Germinal center (tissue), 1 donor: ENCODE measurements around the gene TSPO.

Experiments used
- DNase-seq: peaks from one replicate; pipeline ENCODE4 v3.0.0; 2012; ENCODE audit warnings: mixed read lengths, low spot score

Gene TSPO

GRCh38 chr22:43202326-43202725 is 51.0 kb downstream of the TSPO start:
- no peak for DNase-seq

- no peak for DNase-seq
Observed at GRCh38 chr22:43202756-43203410, 51.5 kb downstream of the TSPO start.

- DNase-seq = no peak
Observed at GRCh38 chr22:43203471-43203981, 52.2 kb downstream of the TSPO start.

- DNase-seq = no peak
Observed at GRCh38 chr22:43205261-43205691, 53.9 kb downstream of the TSPO start.

GRCh38 chr22:43205748-43206508 is 54.6 kb downstream of the TSPO start:
- no peak for DNase-seq

GRCh38 chr22:43206509-43207161 is 55.3 kb downstream of the TSPO start:
- DNase-seq = no peak

- DNase-seq = no peak
Observed at GRCh38 chr22:43207386-43207785, 56.0 kb downstream of the TSPO start.

- DNase-seq = no peak
Observed at GRCh38 chr22:43207849-43208702, 56.7 kb downstream of the TSPO start.

GRCh38 chr22:43208703-43209522 is 57.6 kb downstream of the TSPO start:
- no peak for DNase-seq

- DNase-seq = no peak
Observed at GRCh38 chr22:43209523-43209890, 58.1 kb downstream of the TSPO start.

- no peak for DNase-seq
Observed at GRCh38 chr22:43209971-43210370, 58.6 kb downstream of the TSPO start.

- no peak for DNase-seq
Observed at GRCh38 chr22:43210631-43211515, 59.5 kb downstream of the TSPO start.

- DNase-seq = no peak
Observed at GRCh38 chr22:43211941-43212433, 60.6 kb downstream of the TSPO start.

- DNase-seq = no peak
Observed at GRCh38 chr22:43212434-43212952, 61.1 kb downstream of the TSPO start.
